Neuron (in vitro differentiated cells): Measurements from ENCODE around the gene CELA3A.
"Not testable (repeated sequence)": the region's sequence is repeated elsewhere in the genome, so short reads cannot be mapped to it uniquely, and the experiment has no call there.

Experiments used
- H2AFZ ChIP-seq: one replicate; pipeline ENCODE4 v1.6.1; 2013; ENCODE audit warnings: low read depth, mild to moderate bottlenecking, inconsistent platforms, low read length, moderate library complexity
- H3K27me3 ChIP-seq: one replicate; pipeline ENCODE4 v1.6.1; 2013; ENCODE audit warnings: low read length; ENCODE audit not compliant: insufficient read depth
- H3K36me3 ChIP-seq: one replicate; pipeline ENCODE4 v1.6.1; 2013; ENCODE audit warnings: low read length; ENCODE audit not compliant: insufficient read depth
- H3K4me1 ChIP-seq: one replicate; pipeline ENCODE4 v1.6.1; 2013; ENCODE audit warnings: low read length; ENCODE audit not compliant: insufficient read depth
- H3K4me3 ChIP-seq: 2 replicates; pipeline ENCODE4 v1.5.1; 2013; ENCODE audit warnings: mild to moderate bottlenecking, low read length, moderate library complexity
- H3K9me3 ChIP-seq: one replicate; pipeline ENCODE4 v1.6.1; 2013; ENCODE audit warnings: low read length

Gene CELA3A, protein sequence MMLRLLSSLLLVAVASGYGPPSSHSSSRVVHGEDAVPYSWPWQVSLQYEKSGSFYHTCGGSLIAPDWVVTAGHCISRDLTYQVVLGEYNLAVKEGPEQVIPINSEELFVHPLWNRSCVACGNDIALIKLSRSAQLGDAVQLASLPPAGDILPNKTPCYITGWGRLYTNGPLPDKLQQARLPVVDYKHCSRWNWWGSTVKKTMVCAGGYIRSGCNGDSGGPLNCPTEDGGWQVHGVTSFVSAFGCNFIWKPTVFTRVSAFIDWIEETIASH

DNA sequence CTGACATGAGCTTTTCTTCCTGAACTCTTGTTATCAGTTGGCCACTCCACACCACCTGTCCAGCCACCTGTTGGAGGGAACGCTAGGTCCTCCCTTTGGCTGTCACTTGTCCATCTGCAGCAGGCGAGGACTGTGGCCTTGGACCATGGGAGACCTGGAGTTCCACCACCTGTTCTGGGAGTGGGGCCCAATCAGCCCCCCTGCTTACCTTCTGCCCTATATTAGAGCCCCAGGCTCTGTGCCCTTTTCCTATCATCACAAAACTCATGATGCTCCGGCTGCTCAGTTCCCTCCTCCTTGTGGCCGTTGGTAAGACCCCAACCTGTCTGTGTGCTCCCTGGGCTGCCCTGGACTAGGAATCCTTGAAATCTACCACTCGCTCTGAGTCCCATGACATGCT is at the start of gene CELA3A:
CELA3A (plus strand) TSS at position 249 of the 400 bp plus-strand sequence; CDS start at position 267, 18 bp downstream.
- Histone ChIP-seq H2AFZ (no peak within 1 kb of the TSS), H3K36me3 (no peaks in the 10 kb centered on the region), H3K27me3 (no peaks in the 10 kb centered on the region), H3K4me1 (no peaks in the 10 kb centered on the region), H3K4me3 (no peak within 1 kb of the TSS), H3K9me3 (no peaks in the 10 kb centered on the region)

DNA sequence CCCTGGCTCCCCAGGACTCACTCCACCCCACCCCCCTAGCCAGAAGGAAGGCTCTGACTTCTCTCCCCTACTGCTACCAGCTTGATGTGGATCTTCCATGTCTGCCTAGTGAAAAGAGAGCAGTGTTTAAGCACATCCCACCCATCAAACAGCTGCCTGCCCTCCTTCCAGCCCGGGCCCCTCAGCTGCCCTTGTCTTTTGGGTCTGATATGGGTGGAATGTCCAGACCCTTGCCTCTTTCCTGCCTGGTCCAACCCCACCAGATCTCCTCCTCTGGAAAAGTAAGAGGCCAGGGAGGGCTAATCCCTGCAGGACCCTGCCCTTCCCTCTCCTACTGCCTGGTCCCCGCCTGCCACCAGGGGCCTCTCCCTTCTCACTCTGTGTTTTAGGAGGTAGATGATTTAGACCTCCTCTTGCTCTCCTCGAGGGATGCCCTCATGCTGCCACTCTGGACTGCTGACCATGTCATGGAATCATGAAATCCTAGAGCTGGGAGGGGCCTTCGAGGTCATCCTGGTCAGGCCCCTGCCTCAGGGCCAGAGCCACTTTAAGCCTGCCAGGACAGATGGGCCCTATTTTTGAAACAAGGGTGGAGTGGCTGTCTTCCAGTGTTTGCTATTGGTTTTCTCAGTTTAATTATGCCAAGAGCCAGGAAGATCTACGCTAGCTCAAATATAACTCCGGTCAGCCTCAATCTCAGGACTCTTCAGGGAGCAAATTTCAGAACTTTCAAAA is 48.5 kb upstream of the CELA3A start:
- no peak overlapping the region for H3K4me3 ChIP-seq
- no peak overlapping the region for H2AFZ ChIP-seq
- H3K4me1 ChIP-seq, result peaks cover 1% of the 10 kb centered on the region
- peaks cover 2% of the 10 kb centered on the region for H3K9me3 ChIP-seq
- H3K27me3 ChIP-seq, result peaks cover 5% of the 10 kb centered on the region
- H3K36me3 ChIP-seq, result no peaks in the 10 kb centered on the region

DNA sequence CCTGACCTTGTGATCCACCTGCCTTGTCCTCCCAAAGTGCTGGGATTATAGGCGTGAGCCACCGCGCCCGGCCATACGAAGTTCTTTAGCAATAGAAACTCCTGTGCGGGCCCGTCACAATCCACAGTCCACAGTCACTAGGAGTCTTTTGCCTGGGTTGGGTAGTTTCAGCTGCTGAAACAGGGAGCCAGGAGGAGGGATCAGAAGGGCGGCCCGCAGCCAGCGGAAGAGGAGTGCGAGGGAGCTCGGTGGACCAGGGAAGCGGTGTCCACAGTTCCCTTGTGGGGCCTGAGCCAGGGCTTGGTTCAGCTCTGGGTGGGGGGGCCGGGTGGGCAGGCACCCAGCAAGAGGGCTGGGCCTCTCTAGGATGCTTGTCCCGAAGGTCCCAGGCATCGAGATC is 46.4 kb upstream of the CELA3A start:
- peaks cover 5% of the 10 kb centered on the region for H3K4me1 ChIP-seq
- peaks cover 5% of the 10 kb centered on the region for H3K27me3 ChIP-seq
- H3K4me3 ChIP-seq, result no peak overlapping the region
- no peak overlapping the region for H2AFZ ChIP-seq
- no peaks in the 10 kb centered on the region for H3K36me3 ChIP-seq
- no peaks in the 10 kb centered on the region for H3K9me3 ChIP-seq

DNA sequence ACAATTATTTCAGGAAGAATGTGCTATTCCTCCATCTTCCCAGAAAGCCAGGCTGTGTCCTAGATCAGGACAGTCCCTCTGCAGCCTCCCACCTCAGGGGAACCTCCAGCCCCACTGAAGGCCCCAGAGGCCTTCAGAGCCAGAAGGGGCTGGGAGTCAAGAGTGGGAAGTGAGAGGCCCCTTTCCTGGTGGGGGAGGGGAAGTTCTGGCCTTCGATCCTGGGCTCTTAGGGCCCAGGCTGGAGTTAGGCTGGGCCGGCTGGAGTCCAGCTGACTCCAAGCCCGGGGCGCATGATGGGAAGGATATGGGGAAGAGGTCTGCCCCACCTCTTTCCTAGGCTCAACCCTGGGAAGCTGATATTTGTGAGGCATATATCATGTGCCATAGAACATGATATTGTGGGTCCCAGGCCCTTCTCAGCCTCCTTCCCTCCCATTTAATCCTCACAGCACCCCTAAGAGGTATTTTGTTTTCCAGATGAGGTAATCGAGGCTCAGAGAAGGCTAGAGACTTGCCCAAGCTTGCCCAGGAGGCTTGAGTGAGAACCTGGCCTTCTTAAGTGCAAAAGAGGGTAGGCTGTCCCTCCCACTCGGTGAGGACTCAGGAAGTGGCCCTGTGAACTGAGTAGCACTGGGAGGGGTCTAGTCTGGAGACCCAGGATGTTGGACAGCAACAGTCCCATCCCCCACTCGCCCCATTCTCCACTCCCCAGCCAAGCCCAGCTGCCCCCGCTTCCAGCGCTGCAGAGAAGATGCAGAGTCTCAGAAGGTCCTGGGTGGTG is 45.8 kb upstream of the CELA3A start:
- Histone ChIP-seq H3K27me3 (peaks cover 5% of the 10 kb centered on the region), H3K4me3 (no peak overlapping the region), H3K4me1 (peaks cover 5% of the 10 kb centered on the region), H2AFZ (no peak overlapping the region), H3K36me3 (no peaks in the 10 kb centered on the region), H3K9me3 (no peaks in the 10 kb centered on the region)

DNA sequence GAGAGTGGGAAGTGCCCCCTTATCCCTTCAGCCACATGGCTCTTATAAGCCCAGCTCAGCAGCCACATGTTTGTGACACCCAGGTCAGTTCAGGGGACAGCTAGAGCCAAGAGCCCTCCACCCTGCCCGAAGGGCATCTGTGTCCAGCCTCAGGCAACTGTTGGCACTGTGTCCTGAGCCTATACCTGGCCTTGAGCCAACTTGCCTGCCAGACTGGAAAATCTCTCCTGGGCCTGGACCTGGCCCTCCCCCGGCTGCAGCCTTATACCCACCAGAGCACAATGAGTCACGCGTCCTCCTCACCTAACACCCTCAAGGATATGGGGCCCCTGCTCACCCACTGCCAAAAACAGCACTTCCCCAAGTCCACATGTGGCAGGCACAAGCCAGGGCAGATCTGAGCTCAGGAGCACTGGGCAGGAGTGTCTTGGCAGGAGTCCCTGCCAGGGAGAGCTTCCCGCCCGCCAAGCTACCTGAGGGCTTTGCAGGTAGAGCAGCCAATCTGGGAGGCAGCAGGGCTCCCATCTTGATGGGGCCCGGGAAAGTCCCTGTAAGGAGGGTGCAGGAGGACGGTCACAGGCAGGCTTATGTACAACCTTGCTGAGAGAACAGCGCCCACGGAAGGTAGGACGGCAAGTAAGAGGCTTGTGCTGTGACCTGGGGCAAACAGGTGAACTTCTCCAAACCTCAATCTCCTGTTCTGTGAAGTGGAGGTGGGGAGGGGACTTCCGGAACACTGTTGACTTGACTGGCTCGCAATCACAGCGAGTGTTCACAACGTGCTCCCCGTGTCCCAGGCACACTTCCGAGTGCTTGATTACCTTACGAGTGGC is 44.5 kb upstream of the CELA3A start:
- Histone ChIP-seq H3K4me1 (peaks cover 5% of the 10 kb centered on the region), H3K4me3 (no peak overlapping the region), H3K9me3 (no peaks in the 10 kb centered on the region), H3K27me3 (no peaks in the 10 kb centered on the region), H3K36me3 (no peaks in the 10 kb centered on the region), H2AFZ (no peak overlapping the region)

DNA sequence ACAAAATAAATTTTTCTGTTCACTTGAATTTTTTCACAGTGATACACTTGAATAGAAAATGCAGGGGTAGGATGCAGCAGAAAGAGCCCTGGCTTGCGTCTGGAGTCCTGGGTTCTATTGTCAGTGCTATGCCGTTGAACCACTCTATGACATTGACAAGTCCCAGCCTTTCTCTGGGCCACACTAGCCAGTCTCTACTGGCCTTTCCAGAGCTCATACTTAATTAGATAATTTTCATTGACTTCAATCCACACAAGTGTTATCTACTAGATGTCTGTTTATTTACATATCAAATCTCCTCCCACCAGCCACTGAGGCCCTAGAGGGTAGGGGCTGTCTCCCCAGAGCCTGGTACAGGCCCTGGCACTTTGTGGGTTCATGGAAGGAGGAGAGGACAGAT is 40.1 kb upstream of the CELA3A start:
- Histone ChIP-seq H3K27me3 (no peaks in the 10 kb centered on the region), H3K4me1 (peaks cover 5% of the 10 kb centered on the region), H3K9me3 (no peaks in the 10 kb centered on the region), H3K36me3 (no peaks in the 10 kb centered on the region), H2AFZ (no peak overlapping the region), H3K4me3 (no peak overlapping the region)

DNA sequence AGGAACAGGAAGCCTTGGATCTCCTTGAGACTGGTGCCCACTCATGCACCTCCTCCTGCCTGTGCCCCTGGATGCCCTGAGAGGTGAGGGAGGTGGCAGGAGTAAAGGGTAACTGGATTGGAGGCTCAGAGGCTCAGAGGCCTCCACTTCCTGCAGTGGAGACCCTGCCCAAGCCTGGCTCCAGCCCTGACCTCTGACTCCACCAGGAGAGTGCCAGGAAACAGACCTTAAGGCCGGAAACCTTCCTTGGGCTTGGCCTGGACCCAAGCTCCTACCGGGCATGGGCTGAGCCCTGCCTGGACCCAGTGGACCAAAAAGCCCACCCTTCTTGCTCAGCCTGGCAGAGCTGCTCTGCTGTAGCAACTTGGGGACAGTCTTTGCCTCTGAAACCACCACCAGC is 39.7 kb upstream of the CELA3A start:
- Histone ChIP-seq H3K27me3 (no peaks in the 10 kb centered on the region), H3K4me1 (peaks cover 5% of the 10 kb centered on the region), H3K36me3 (no peaks in the 10 kb centered on the region), H3K9me3 (no peaks in the 10 kb centered on the region), H3K4me3 (no peak overlapping the region), H2AFZ (no peak overlapping the region)

DNA sequence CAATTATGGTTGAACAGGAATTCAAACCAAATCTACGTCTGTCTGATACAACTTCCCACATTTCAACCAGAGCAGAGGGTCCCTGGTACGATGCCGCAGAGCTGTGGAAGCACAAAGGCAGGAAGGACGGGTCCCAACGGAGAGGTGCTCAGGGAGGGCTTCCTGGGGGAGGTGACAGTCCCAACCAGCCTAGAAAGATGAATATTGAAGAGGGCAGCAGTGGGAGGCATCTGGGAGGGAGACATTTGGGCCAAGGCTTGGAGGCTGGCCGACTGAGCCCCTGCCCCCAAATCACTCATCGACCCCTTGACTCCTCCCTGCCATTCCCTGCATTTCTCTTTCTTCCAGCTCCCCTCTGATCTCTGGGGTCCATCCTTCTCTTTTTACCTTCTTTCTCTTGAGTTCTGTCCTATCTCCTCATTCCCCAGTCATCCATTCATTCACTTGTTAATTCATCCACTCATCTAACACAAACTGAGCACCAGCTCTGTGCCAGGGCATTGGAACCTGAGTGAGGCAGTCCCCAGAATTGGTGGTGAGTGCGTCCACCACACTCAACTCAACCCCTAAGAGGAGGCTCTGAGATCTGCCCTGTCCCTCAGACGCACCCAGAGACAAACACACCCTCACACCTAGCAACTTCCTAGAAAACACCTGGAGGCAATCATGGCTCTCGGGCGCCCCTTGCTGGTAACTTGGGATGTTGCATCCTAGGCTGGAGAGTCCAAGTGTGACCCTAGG is 37.8 kb upstream of the CELA3A start:
- Histone ChIP-seq H2AFZ (no peak overlapping the region), H3K27me3 (no peaks in the 10 kb centered on the region), H3K4me1 (no peaks in the 10 kb centered on the region), H3K9me3 (no peaks in the 10 kb centered on the region), H3K4me3 (no peak overlapping the region), H3K36me3 (no peaks in the 10 kb centered on the region)

DNA sequence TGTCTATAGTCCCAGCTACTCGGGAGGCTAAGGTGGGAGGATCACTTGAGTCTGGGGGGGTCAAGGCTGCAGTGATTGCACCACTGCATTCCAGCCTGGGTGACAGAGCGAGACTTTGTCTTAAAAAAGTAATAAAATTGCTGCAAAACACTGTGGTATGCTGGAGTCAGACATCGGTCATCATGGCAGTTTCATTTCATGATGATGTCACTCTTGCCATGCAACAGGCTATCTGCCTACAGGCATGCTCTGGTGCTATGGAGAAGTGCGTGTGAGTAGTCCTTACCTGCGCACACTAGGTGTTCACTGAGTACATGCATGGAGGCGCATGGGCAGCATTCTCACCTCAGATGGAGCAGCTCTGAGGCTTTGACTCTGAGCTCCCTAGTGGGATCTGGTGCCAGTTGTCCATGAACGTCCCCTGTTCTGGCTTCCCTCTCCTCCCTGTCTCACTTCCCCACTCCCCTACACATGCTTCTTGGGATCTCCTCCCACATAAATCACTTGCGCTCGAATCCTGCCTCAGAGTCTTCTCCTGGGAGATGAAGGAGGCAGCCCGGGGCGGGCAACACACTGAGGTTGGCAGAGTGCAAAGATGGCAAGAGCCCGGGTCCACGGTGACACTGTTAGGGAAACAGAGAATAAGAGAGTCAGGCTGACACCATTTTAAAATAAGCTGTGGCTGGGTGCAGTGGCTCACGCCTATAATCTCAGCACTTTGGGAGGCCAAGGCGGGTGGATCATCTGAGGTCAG is 35.0 kb upstream of the CELA3A start:
- H2AFZ ChIP-seq, result no peak overlapping the region
- H3K36me3 ChIP-seq, result no peaks in the 10 kb centered on the region
- H3K9me3 ChIP-seq, result no peaks in the 10 kb centered on the region
- no peak overlapping the region for H3K4me3 ChIP-seq
- no peaks in the 10 kb centered on the region for H3K27me3 ChIP-seq
- H3K4me1 ChIP-seq, result no peaks in the 10 kb centered on the region

DNA sequence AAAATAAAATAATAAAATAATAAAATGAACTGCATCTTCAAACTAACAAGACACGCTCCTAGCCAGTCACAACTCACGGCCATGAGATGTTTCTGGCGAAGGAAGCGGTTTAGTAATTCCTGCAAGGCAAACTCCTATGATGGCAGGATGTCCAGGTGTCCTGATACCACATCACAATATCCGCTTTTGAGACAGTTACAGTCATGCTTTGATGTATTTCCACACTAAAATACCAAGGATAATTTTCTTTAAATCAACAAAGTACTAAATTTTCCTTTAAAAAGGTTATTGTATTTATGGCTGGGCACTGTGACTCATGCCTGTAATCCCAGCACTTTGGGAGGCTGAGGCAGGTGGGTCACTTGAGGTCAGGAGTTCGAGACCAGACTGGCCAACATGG is 34.2 kb upstream of the CELA3A start:
- not testable (repeated sequence) for H3K4me1 ChIP-seq, H3K36me3 ChIP-seq, H3K9me3 ChIP-seq, H2AFZ ChIP-seq, H3K4me3 ChIP-seq, H3K27me3 ChIP-seq

DNA sequence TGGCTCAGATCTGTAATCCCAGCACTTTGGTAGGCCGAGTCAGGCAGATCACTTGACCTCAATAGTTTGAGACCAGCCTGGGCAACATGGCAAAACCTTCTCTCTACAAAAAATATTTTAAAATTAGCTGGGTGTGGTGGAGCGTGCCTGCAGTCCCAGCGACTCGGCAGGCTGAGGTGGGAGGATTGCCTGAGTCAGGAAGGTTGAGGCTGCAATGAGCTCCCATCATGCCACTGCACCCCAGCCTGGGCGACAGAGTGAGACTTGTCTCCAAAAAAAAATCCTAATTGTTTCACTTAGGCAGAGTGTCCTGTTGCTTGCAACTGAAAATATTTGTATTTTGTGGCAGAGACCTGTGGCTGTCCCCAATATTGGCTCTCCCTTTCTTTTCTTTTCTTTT is 32.4 kb upstream of the CELA3A start:
- not testable (repeated sequence) for H3K36me3 ChIP-seq, H3K4me1 ChIP-seq, H3K27me3 ChIP-seq, H3K4me3 ChIP-seq, H3K9me3 ChIP-seq, H2AFZ ChIP-seq

DNA sequence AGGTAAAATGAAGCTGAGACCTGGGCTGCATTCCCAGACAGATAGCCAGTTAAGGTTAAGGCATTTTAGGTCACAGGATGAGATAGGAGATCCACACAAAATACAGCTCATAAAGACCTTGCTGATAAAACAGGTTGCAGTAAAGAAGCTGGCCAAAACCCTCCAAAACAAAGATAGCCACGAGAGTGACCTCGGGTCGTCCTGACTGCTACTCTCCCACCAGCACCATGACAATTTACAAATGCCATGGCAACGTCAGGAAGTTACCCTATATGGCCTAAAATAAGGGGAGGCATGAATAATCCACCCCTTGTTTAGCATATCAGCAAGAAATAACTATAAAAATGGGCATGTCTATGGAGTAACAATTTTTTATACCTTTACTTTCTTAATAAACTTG is 30.9 kb upstream of the CELA3A start:
- H3K4me1 ChIP-seq, H3K4me3 ChIP-seq, H3K27me3 ChIP-seq, H3K36me3 ChIP-seq, H3K9me3 ChIP-seq, H2AFZ ChIP-seq: not testable (repeated sequence)
